HepG2 (cell line): ENCODE results near the gene BTN1A1. TPM values are rescaled to one million over a fixed set of nuclear protein-coding genes. Genes with fewer than 3 reads are reported as not detected.

Experiments used
- CCDC6 ChIP-seq: sonication (generic); formaldehyde crosslinking; IDR thresholded peaks from 2 replicates; pipeline ENCODE4 v1.8.1; 2022; ENCODE audit warnings: mild to moderate bottlenecking, missing genetic modification reagents, moderate library complexity
- CHD4 ChIP-seq: fragments of 200-600 bp; sonication (generic); IDR thresholded peaks from 2 replicates; pipeline ENCODE4 v1.7.0; 2017; ENCODE audit warnings: mild to moderate bottlenecking, low read length, borderline replicate concordance
- FOXP1 ChIP-seq, 2 experiments: fragments of 450-650 bp in 1 of 2; IDR thresholded peaks; 2 replicates each; pipeline ENCODE4 v1.6.1; 2017 to 2018; ENCODE audit warnings: antibody characterized with exemption in 1 of 2
- HOXA3 ChIP-seq: sonication (generic); formaldehyde crosslinking; IDR thresholded peaks from 2 replicates; pipeline ENCODE4 v1.5.0; 2020; ENCODE audit warnings: missing genetic modification reagents
- IRF2 ChIP-seq: IDR thresholded peaks from 2 replicates; pipeline ENCODE4 v1.6.1; 2018; ENCODE audit warnings: missing genetic modification reagents, missing compliant biosample characterization
- IRX3 ChIP-seq: sonication (generic); formaldehyde crosslinking; IDR thresholded peaks from 2 replicates; pipeline ENCODE4 v1.8.1; 2023; ENCODE audit warnings: mild to moderate bottlenecking, low read depth, missing genetic modification reagents, borderline replicate concordance
- KLF13 ChIP-seq: sonication (generic); formaldehyde crosslinking; IDR thresholded peaks from 2 replicates; pipeline ENCODE4 v1.4.0; 2020; ENCODE audit warnings: mild to moderate bottlenecking, missing genetic modification reagents
- NFRKB ChIP-seq: fragments of 450-650 bp; IDR thresholded peaks from 2 replicates; pipeline ENCODE4 v1.6.1; 2017
- RBFOX2 ChIP-seq: fragments of 200-400 bp; formaldehyde crosslinking; IDR thresholded peaks from 2 replicates; pipeline ENCODE4 v1.6.1; 2017; ENCODE audit warnings: low read depth, mild to moderate bottlenecking, low read length
- SALL2 ChIP-seq: sonication (generic); formaldehyde crosslinking; IDR thresholded peaks from 2 replicates; pipeline ENCODE4 v1.8.1; 2023; ENCODE audit warnings: mild to moderate bottlenecking, missing genetic modification reagents, inconsistent platforms
- SIX1 ChIP-seq: sonication (generic); formaldehyde crosslinking; IDR thresholded peaks from 2 replicates; pipeline ENCODE4 v1.4.0; 2020; ENCODE audit warnings: missing genetic modification reagents, borderline replicate concordance
- TBX3 ChIP-seq: fragments of 450-650 bp; IDR thresholded peaks from 2 replicates; pipeline ENCODE4 v1.6.1; 2017; ENCODE audit warnings: antibody characterized with exemption, mild to moderate bottlenecking, inconsistent platforms, borderline replicate concordance
- TMF1 ChIP-seq: sonication (generic); formaldehyde crosslinking; IDR thresholded peaks from 2 replicates; pipeline ENCODE4 v1.8.1; 2022; ENCODE audit warnings: low read depth, missing genetic modification reagents
- ZSCAN20 ChIP-seq: sonication (generic); formaldehyde crosslinking; IDR thresholded peaks from 2 replicates; pipeline ENCODE4 v1.4.0; 2020; ENCODE audit warnings: missing genetic modification reagents, mild to moderate bottlenecking, borderline replicate concordance
- polyA plus RNA-seq, 8 experiments: library from polyadenylated mRNA; depleted of rRNA in 3 of 8; stranded (reverse) in 7 of 8; unstranded in 1 of 8; fragments of >200 nt; fragmentation: Illumina TruSeq in 4 of 8; extraction: Trizol in 4 of 8; gene quantifications; 2 replicates each; pipeline versions ENCODE4 v1.2.1 to v1.2.3, GENCODE V29; 2011 to 2016; ENCODE audit warnings: low read depth in 4 of 8, missing spikeins in 1 of 8, mixed read lengths in 1 of 8; ENCODE audit not compliant: insufficient read depth in 1 of 8
- total RNA-seq, 5 experiments: library from RNA; depleted of rRNA; stranded (reverse); fragments of >200 nt; fragmentation: Illumina TruSeq; extraction: Trizol; gene quantifications; 2 replicates each; pipeline ENCODE4 v1.2.3, GENCODE V29; 2016; ENCODE audit warnings: low read depth in 1 of 5
- TF ChIP-seq, protein P1 (sequence below): sonication (generic); formaldehyde crosslinking; IDR thresholded peaks from 2 replicates; pipeline ENCODE4 v1.4.0; 2020; ENCODE audit warnings: mild to moderate bottlenecking, low read depth, missing genetic modification reagents
- TF ChIP-seq, protein P2 (sequence below): IDR thresholded peaks from 2 replicates; pipeline ENCODE4 v1.6.1; 2016; ENCODE audit warnings: low read depth, control low read depth
- TF ChIP-seq, protein P3 (sequence below): sonication (generic); formaldehyde crosslinking; IDR thresholded peaks from 2 replicates; pipeline ENCODE4 v1.4.0; 2020; ENCODE audit warnings: missing genetic modification reagents
- TF ChIP-seq, protein P4 (sequence below): sonication (generic); formaldehyde crosslinking; IDR thresholded peaks from 2 replicates; pipeline ENCODE4 v1.8.0; 2022; ENCODE audit warnings: missing genetic modification reagents, low read depth, mild to moderate bottlenecking, borderline replicate concordance
- TF ChIP-seq, protein P5 (sequence below): sonication (generic); formaldehyde crosslinking; IDR thresholded peaks from 2 replicates; pipeline ENCODE4 v1.4.0; 2020; ENCODE audit warnings: missing genetic modification reagents

The BTN1A1 gene
- total and polyA plus RNA-seq, 2 of the 13 experiments (the other 11 are each of a cell fraction or from before 2014, with no cell fraction given) = 0.04 TPM; not detected in 1

DNA sequence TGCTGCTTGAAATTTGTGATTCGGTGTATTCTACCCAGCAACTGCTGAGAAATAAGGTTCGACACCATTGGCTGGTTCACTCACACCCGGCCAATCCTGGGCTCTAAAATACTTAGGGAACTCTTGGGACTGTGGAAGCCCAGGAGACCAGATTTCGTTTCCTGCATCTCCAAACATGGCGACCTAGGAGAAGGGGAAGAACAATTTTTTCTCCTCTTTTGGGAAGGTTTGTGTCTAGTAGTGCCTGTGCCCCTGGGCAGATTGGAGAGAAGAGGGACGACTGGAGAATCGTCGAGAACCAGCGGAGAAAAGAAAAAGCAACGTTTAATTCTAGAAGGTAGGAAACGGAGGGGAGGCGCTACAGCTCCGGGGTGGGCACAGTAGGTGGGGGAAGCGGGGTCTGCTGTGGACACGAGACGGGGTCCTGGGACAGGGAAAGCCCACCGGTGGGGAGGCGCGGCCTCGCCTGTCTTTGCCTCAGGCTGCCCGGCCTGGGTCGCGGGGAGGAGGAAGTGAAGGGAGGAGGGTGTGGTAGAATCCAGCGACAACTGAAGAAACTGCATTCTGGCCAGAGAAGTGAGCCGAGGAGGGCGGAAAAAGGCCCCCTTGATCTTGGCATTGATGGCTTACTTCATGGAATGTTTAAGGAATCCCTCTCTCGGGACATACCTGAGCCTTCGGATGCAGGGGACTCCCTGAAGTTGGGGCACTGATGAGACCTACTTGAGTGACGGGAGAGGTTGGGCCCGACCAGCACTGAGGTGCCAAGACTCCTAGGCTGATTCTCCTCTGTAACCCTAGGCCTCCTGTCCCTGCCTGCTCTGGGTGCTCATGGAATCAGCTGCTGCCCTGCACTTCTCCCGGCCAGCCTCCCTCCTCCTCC, 42.1 kb upstream of the BTN1A1 start, which contains the start of gene BTN2A1 (continued):
- TF ChIP-seq KLF13 (CRISPR knock-in tag) = 0 out of 2 replicates have a peak, but pooled peaks have one; percentile 59
- TF ChIP-seq, protein P1, sequence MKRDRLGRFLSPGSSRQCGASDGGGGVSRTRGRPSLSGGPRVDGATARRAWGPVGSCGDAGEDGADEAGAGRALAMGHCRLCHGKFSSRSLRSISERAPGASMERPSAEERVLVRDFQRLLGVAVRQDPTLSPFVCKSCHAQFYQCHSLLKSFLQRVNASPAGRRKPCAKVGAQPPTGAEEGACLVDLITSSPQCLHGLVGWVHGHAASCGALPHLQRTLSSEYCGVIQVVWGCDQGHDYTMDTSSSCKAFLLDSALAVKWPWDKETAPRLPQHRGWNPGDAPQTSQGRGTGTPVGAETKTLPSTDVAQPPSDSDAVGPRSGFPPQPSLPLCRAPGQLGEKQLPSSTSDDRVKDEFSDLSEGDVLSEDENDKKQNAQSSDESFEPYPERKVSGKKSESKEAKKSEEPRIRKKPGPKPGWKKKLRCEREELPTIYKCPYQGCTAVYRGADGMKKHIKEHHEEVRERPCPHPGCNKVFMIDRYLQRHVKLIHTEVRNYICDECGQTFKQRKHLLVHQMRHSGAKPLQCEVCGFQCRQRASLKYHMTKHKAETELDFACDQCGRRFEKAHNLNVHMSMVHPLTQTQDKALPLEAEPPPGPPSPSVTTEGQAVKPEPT (CRISPR knock-in tag) = no peak
- TF ChIP-seq, protein P2, sequence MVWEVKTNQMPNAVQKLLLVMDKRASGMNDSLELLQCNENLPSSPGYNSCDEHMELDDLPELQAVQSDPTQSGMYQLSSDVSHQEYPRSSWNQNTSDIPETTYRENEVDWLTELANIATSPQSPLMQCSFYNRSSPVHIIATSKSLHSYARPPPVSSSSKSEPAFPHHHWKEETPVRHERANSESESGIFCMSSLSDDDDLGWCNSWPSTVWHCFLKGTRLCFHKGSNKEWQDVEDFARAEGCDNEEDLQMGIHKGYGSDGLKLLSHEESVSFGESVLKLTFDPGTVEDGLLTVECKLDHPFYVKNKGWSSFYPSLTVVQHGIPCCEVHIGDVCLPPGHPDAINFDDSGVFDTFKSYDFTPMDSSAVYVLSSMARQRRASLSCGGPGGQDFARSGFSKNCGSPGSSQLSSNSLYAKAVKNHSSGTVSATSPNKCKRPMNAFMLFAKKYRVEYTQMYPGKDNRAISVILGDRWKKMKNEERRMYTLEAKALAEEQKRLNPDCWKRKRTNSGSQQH (CRISPR knock-in tag) = no peak
- no peak for TF ChIP-seq IRX3
- TF ChIP-seq SALL2 (CRISPR knock-in tag) = 0 out of 2 replicates have a peak, but pooled peaks have one; percentile 7
- TF ChIP-seq, protein P3, sequence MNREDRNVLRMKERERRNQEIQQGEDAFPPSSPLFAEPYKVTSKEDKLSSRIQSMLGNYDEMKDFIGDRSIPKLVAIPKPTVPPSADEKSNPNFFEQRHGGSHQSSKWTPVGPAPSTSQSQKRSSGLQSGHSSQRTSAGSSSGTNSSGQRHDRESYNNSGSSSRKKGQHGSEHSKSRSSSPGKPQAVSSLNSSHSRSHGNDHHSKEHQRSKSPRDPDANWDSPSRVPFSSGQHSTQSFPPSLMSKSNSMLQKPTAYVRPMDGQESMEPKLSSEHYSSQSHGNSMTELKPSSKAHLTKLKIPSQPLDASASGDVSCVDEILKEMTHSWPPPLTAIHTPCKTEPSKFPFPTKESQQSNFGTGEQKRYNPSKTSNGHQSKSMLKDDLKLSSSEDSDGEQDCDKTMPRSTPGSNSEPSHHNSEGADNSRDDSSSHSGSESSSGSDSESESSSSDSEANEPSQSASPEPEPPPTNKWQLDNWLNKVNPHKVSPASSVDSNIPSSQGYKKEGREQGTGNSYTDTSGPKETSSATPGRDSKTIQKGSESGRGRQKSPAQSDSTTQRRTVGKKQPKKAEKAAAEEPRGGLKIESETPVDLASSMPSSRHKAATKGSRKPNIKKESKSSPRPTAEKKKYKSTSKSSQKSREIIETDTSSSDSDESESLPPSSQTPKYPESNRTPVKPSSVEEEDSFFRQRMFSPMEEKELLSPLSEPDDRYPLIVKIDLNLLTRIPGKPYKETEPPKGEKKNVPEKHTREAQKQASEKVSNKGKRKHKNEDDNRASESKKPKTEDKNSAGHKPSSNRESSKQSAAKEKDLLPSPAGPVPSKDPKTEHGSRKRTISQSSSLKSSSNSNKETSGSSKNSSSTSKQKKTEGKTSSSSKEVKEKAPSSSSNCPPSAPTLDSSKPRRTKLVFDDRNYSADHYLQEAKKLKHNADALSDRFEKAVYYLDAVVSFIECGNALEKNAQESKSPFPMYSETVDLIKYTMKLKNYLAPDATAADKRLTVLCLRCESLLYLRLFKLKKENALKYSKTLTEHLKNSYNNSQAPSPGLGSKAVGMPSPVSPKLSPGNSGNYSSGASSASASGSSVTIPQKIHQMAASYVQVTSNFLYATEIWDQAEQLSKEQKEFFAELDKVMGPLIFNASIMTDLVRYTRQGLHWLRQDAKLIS (CRISPR knock-in tag) = no peak
- TF ChIP-seq CCDC6 (CRISPR knock-in tag) = no peak
- TF ChIP-seq HOXA3 (CRISPR knock-in tag) = peak; percentile 24; the same call in 1 of the 2 replicates
- TF ChIP-seq CHD4 = no peak
- no peak for TF ChIP-seq SIX1 (CRISPR knock-in tag)
- TF ChIP-seq, protein P4, sequence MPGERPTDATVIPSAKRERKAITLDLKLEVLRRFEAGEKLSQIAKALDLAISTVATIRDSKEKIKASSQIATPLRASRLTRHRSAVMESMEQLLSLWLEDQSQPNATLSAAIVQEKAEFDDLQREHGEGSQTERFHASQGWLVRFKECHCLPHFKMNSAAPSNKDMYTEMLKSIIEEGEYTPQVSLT = no peak
- TF ChIP-seq NFRKB = no peak
- peak; percentile 40; the same call in 1 of the 2 replicates for TF ChIP-seq RBFOX2
- TF ChIP-seq IRF2 = no peak
- no peak for TF ChIP-seq FOXP1 (IDR thresholded peaks at IDR 0.05)
- no peak for TF ChIP-seq FOXP1 (CRISPR knock-in tag; IDR thresholded peaks at IDR 0.05)
- no peak for TF ChIP-seq TBX3
- 0 out of 2 replicates have a peak, but pooled peaks have one; percentile 42 for TF ChIP-seq ZSCAN20 (CRISPR knock-in tag)
- TF ChIP-seq, protein P5, sequence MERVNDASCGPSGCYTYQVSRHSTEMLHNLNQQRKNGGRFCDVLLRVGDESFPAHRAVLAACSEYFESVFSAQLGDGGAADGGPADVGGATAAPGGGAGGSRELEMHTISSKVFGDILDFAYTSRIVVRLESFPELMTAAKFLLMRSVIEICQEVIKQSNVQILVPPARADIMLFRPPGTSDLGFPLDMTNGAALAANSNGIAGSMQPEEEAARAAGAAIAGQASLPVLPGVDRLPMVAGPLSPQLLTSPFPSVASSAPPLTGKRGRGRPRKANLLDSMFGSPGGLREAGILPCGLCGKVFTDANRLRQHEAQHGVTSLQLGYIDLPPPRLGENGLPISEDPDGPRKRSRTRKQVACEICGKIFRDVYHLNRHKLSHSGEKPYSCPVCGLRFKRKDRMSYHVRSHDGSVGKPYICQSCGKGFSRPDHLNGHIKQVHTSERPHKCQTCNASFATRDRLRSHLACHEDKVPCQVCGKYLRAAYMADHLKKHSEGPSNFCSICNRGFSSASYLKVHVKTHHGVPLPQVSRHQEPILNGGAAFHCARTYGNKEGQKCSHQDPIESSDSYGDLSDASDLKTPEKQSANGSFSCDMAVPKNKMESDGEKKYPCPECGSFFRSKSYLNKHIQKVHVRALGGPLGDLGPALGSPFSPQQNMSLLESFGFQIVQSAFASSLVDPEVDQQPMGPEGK (CRISPR knock-in tag) = no peak
- TF ChIP-seq TMF1 (CRISPR knock-in tag) = no peak
